ENCODE measurements around the gene MSL3B.

GRCh38 chr2:233816334-233816733, 51.9 kb downstream of the MSL3B start:
- TF ChIP-seq CTCF (IDR thresholded peaks at IDR 0.05; ENCODE audit: insufficient read depth, low read depth, low read length), result no peak
- no peak for TF ChIP-seq EZH2 (IDR thresholded peaks at IDR 0.05; ENCODE audit: insufficient read depth, low read length)
